Right renal pelvis (tissue), 4 donors: ENCODE data around the gene VPS52. TPM values are rescaled to one million over a fixed set of nuclear protein-coding genes. Genes with fewer than 3 reads are reported as not detected.

Experiments used
- DNase-seq, 4 donors: peaks; one replicate each; pipeline ENCODE4 v3.0.0-alpha.2; 2013; ENCODE audit warnings: low read depth in 4 of 4, low spot score in 3 of 4, missing footprints in 1 of 4
- polyA plus RNA-seq, 4 donors: library from polyadenylated mRNA; unstranded; fragments of 120-200 nt; gene quantifications; one replicate each; pipeline ENCODE4 v1.2.1, GENCODE V29; 2013; ENCODE audit not compliant: insufficient read length in 4 of 4

VPS52 gene
- polyA plus RNA-seq, 4 donors, result 64.3 to 81.7 (median 70.6) TPM

DNA sequence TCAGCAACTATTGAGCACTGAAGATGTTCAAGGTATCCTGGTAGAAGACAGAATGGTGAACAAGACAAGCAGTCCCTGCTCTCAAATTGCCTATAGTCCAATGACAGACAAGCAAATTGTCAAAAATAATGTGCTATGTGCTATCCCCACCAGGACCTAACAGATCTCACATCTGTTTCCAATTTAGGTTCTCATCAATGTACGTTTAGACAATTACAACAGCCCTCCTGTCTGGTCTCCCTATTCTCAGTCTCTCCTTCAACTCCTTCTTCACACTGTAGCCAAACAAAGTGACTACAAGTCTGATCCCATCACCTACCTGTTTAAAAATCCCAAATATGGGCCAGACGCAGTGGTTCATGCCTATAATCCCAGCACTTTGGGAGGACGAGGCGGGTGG, 34.7 kb upstream of the VPS52 start:
- DNase-seq, result no peak

DNA sequence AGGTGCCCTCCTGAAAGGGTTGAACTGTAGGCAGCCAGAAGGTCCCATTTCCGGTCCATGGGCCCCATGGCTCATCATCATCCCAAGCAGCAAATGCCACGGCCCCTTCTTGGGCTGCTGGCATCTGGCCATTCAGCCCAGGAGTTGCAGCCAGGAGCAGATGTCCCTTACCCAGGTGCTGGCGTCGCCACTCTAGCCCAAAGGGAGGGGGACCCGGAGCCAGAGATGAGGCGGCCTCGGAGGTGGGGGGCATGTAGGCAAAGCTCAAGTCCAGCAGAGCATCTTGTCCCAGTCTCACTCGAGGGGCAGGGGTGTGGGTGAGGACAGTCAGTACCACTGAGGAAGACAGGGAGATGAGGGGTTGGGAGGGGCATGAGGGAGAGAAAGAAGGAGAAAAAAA, 33.4 kb upstream of the VPS52 start:
- DNase-seq, result no peak

DNA sequence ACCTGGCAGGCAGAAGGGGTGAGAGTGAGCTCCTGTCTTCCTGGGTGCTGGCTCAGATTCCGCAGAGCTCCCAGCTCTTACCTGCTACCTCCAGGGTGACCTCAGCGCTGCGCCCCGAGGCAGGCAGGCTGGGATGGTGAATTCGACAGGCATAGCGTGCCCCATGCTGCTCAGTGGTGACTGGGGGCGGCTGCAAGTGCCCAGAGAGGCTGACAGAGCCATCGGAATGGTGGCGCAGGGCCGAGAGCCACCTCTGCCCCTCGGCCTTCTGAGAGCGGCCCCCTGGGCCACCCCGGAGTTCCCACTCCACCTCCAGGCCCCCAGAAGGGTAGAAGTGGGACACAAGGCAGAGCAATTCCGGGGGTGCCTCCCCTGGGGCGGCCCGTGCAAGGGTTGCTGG, 32.5 kb upstream of the VPS52 start:
- DNase-seq, result no peak

DNA sequence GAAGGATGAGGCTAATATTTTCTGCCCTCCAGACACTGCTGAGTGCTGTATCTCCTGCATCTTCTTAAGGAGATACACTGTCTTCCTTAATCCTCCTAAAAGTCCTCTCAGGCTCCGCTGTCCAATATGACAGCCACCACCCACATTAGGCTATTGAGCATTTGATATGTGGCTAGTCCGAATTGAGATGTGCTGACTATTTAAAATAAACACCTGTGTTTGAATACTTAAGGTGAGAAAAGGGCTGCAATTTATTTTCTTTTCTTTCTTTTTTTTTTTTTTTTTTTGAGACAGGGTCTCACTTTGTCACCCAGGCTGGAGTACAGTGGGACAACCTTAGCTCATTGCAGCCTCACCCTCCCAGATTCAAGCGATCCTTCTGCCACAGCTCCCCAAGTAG, 30.2 kb upstream of the VPS52 start:
- DNase-seq, result no peak

DNA sequence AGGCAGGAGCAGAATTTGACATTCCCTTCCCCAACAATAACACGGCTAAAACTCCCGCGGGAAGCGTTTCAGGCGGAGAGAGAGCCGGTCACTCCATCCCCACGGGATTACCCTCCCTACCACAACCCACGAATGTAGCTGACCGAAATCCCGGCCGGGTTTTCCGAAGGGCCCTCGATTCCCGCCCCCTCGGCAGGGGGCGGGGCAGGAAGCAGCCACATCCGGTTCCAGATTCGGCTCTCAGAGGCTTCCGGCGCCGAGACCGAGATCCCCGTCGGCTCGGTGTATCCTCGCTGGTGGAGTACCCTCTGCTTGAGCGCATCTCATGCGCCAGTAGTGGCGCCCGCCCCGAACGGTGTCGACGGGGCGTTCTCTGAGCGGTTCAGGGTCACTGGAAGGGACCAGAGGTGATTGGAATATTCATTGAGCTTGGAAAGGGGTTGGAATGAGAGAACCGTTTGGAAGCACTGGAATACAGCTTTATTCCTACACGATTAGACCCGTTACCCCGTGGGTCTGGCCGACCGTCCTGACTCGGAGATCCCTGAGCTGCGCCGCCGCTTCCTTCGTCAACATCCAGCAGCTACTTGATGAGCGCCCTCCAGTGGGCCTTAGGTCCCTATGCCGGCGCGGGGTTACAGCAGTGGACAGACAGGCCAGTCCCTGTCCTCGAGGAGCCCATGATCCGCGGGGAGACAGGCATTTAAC, 27.7 kb upstream of the VPS52 start:
- peak in 2 of 4 donors; percentile 84 to 88 for DNase-seq

DNA sequence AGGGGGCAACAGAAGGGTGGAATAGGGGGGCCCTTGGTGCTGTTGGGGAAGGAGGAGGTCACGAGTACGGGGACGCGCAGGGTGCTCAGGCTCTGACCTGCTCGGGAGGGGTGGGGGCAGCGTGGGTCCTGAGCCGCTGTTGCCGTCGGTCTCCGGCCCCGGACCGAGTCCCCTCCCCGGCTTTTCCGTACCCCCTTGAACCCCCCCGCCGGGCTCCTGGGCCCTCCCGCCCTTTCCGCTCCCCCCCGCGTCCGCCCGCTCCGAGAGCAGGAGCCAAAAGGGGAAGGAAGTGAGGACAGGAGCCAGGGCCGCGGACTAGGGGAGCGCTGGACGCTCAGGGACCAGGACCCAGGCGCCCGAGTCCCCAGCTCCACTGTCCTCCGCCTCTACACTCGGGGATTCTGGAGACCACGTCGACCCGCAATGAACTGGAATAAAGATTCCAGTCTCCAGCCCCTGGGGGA, 27.1 kb upstream of the VPS52 start, which contains the start of gene RGL2:
Gene RGL2 (minus strand): TSS at position 170 of the 464 bp plus-strand sequence. CDS start 332 bp downstream, outside the sequence.
- DNase-seq, result no peak

DNA sequence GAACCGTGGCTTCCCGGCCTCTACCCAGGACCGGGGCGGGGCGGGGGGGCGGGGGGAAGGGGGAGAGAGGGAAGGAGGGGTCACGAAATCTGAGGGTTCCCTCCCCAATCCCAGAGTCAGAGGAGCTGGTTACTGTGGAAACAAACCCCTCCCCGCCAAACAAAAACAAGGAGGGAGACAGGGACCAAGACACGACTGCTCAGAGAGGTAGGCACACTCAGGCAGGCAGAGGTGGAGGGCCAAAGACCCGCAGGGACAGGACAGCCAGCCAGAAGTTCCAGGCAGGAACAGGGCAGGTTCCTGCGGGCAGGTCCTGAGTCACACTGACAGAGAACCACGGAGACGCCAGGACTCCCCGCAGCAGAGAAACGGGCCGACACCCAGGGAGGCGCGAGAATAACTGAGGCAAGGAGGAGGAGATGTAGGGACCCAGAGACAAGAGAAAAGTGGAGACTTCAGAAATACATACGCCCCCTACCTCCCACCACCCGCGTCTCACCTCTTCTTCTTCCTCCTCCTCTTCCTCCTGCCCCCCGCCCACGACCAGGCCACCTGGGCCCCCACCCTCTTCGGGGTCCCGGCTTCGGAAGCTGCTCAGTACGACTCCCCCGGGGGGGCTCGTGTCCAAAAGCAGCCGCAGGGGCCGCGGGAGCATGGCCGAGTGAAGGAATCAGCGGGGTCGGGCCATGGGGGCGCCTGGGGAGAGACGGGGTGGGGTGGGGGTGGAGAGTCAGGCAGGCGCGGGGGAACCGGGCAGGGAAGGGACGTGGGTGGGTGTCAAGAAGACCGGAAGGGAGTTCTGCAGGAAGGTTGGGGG, 26.5 kb upstream of the VPS52 start:
- DNase-seq, result peak in 1 of 4 donors; percentile 48

DNA sequence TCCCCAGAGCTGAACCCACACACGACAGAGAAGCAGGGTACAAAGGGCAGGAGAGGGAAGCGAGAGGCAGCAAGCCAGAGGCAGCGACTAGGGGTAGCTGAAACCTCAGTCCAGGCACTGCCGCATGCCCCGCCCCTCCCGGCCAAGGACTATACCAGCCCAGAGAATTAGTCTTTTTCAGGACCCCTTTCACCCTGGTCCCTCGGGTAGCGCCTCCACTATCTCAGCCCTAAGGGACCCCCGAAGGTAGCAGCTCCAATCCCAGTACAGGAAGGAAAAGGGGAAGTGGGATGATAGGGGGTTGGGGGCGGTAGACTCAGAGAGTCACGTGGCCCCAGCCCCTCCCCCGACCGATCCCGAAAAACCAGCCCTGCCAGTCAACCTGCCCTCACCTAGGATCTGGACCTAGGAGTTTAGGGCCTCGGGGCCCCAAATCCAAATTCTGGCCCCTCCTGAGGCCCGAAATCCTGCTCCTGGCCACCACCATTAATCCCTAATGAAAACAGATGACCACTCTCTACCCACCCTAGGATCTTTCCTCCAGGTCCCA, 25.8 kb upstream of the VPS52 start:
- DNase-seq, result no peak

DNA sequence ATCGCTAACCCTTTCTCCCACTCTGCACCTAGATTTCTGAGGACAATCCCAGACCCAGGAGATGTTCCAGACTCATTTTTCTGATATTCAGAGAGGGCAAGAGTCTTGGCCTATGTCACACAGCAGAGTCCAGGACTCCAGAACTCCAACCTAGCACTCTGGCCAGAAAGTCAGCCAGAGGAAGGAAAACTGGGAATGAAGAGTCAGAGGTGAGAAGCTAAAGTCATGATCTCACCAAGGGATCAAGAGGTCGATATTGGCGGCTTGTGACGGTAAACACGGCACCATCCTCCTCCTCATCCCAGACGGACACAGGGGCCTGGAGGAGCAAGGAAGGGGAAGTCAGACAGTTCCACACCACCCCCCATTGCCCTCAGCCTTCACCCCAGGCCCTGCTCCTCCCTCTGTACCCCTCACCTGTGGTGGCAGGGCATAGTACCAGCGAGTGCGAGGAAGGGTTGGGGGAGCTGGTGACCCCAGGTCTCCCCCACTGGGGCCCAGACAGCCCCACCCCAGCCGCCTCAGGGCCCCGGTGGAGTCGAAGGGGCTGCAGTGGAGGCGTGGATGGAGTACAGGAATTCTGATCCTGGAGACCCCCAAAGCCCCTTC, 25.2 kb upstream of the VPS52 start:
- DNase-seq, result no peak

DNA sequence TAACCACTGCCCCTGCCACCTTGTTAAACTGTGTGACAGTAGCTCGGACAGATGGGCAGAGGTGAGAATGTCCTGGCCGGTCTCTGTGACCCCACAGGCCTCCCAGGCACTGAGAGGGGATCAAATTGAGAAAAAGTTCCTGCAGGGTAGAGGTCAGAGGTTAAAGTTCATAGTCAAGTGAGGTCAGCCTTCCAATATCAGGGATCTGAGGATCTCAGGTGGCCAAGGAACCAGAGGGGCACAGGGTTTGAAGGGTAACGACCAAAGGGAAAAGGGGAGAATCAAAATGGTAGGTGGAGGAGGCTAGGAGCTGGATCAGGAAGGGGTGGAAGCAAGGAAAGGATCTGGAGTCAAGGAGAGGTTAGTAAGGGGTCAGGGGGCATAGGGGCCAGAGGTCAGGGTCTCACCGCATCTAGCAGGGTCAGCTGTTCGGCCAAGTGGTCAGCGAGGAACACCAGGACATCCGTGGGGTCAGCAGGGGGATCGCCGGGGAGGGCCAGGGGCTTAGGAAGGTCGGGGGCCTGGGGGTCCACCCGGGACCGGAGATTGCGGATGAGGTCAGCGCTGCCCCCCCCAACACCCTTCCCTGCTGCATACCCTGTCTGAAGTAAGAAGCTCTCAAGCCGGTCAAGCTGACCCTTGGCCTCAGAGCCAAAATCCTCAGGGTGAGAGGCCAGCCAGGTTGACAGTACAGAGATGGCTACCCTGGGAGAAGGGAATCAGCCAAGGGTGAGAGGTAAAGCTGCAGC, 24.1 kb upstream of the VPS52 start:
- no peak for DNase-seq

DNA sequence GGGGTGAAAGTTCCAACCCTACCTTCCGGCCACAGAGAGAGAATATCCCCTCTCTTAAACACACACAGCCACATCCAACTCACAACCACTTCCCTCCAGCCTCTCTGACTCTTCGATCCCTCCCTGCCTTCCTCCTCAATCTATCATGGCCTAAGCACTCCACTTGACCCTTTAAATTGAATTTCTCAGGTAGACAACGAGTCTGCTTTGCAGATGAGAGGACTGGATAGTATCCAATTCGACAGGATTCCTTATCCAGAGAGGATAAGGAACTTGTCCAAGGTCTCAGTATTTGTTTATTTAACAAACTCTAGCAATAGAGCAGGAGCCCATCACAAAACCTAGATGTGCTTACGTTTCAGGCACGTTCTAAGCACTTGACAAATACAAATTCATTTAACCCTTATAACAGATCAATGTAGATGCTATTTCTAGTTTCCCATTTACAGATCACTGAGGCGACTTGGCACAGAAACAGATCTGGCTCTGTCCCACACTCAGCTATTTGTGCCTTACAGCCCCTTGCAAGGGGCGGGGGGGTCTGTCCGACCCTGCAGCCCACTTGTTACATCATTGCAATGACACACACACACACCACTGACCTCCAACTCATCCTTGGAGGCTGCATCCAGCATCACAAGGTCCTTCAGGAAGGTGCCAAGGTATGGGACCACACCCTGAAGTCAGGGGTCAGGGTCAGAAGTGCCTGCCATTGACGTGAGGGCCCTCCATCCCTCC, 22.6 kb upstream of the VPS52 start:
- no peak for DNase-seq

DNA sequence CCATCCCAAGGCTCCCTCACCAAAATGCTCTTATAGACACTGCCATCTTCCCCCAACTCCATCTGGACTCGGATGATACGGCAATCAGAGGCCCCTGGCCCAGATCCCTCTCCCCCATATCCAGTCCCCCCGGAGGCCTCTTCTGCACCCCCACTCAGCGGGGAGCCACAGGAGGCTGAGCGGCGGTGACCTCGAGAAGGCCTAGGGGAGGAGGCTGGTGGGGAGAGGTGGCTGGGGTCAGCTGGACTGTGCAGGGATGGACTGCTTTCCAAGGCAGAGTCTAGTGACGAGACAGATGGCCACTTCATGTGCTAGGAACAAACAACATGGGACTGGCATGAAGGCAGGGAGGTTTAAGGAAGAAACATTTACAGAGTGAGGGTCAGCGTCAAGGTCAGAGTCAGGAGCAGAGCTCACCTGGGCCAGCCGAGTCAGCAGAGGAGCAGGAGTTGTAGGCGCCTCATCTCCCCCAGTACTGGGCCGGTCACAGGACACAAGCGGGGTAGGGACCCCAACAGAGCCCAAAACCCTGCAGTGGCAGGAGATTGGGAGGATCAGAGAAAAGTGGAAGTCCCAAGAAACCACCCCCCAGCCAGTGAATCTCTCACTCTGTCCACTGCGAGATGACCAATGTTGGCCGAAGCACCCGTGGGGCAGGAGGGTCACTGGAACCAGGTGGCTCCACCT, 21.5 kb upstream of the VPS52 start:
- DNase-seq, result no peak

DNA sequence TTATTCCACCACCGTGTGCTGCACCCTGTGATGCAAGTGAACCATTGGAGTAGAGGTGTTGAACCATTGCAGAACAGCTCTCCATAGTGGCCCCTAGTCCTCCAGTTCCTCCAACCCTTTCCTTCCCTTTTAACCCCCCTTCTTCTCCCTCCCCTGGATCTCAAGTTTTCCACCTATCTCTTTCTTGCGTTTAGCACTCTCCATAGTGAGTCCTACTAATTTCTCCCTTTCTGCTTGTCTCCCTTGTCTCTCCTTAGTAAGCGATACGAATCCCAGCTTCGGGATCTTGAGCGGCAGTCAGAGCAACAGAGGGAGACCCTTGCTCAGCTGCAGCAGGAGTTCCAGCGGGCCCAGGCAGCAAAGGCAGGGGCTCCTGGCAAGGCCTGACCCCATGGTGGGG, 18.8 kb upstream of the VPS52 start:
- DNase-seq, result no peak

DNA sequence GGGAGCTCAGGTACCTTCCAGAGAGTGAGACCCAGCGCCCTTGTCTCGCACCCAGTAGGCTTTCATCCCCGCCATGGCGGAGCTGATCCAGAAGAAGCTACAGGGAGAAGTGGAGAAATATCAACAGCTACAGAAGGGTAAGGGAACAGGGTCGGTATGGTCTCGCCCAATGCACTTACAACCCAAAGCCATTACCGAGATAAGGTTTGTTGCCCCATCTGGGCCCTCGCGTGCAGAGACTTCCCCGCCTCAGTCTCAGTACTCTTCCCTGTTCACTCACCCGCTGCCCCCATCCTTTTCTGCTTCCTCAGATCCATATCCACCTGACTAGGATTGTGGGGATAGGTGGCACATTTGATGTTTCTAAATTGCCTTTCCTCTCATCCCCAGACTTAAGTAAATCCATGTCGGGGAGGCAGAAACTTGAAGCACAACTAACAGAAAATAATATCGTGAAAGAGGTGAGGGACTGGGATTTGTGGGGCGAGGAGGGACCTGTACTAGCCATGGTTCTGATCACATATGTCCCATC, 18.2 kb upstream of the VPS52 start:
- DNase-seq, result no peak

DNA sequence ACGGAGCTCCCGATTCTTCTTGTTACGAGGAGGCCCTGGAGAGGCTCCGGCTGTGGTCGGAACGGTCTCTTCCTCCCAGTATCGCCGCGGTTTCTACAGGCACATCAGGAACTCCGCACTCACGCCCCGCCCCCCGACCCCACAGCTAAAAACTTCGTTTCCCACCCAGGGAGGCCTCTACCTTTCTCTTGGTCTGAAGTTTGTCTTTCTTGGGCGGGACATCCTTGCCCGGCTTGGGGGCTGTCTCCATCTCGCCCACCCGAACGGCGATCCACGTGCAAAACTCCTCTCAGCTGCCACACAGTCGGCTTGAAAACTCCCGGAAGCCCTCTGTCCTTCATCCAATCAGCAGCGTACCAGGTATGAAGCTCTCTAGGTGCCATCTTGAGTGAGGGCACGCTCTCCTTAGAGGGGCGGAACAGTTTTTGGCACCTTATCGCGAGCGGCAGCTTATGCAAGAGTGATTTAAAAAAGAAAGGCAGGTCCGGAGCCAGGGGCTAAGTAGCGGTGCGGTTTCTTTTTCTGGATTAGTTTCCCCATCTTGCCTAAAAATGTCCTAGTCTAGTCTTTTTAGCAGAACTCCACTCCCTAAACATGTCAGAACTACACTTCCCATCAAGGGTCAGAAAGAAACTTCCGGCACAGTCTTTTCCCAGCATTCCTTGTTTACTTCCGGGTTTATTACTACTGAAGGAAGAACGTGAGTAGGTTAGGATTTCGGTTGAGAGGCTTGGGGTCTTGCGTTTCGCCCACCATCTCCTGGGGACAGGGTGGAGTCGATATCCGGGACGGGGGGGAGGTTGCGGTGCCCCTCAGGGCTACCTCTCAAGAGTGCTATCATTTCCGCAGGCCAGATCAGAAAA, 17.5 kb upstream of the VPS52 start, which contains the start of the genes PFDN6 and WDR46:
Gene PFDN6 (plus strand): TSS at position 681 of the 863 bp plus-strand sequence. CDS start 256 bp downstream, outside the sequence.
Gene WDR46 (minus strand): TSS at position 319 of the 863 bp plus-strand sequence. CDS start 69 bp downstream, at position 250.
- DNase-seq, result peak; percentile 81 to 89 (median 85)

DNA sequence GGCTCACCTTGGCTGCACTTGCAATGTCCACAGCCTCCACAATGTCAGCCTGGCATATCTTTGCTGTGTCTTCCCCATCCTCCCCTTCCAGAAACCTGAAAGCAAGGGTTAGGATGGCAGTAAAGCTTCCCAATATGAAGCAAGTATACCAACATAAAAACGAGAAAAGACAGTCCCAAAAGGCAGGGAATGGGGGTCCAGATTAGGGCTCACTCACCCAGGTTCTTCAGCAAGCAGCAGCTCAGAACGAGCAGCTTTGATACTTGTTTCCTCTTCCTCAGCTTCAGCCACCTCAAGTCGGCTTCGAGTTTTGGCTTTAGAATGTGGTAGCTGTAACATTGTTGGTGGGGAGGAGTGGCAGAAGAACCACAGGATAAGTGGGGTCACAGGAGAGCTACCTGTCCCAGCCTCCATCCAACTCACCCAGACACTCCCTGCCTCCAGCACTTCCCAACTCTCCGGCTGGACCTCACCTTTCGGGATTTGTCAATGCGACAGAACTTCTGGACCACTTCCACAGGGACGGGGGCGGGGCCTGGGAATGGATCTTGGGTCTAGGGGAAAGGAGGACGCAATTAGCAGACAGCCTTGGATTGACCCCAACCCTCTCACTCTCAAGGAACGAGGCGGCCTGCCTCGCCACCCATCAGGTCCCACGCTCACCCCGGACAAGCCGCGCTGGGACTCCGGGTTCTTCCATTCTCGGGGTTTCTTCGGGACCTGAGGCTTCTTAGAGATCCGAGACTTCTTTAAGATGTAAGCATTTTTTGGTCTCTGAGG, 16.7 kb upstream of the VPS52 start:
- DNase-seq, result no peak
